GM12864 (cell line): ENCODE measurements around the gene PRRG1.

ENCODE experiments used
- DNase-seq: peaks from one replicate; pipeline ENCODE4 v3.0.0-alpha.2; 2011; ENCODE audit warnings: low read depth
- H3K4me3 ChIP-seq: 2 replicates; pipeline ENCODE4 v1.5.1; 2011; ENCODE audit warnings: mild to moderate bottlenecking, low read depth, low read length, control low read depth
- CTCF ChIP-seq: IDR thresholded peaks from 2 replicates; pipeline ENCODE4 v1.5.1; 2011; ENCODE audit warnings: low read depth, mild to moderate bottlenecking, moderate library complexity, low read length, control low read depth, inconsistent platforms; ENCODE audit errors: missing control alignments

The PRRG1 gene

GRCh38 chrX:37371578-37371991 lies 22.4 kb downstream of the PRRG1 start:
- TF ChIP-seq CTCF: no peak
- DNase-seq: no peak
- H3K4me3 ChIP-seq: no peak overlapping the region

GRCh38 chrX:37378404-37378803 lies 29.2 kb downstream of the PRRG1 start:
- no peak overlapping the region for H3K4me3 ChIP-seq
- no peak for TF ChIP-seq CTCF
- no peak for DNase-seq

- TF ChIP-seq CTCF: no peak
- H3K4me3 ChIP-seq: no peak overlapping the region
- no peak for DNase-seq
Measured at GRCh38 chrX:37378830-37379229, 29.7 kb downstream of the PRRG1 start.

- H3K4me3 ChIP-seq: no peak overlapping the region
- DNase-seq: no peak
- TF ChIP-seq CTCF: no peak
Measured at GRCh38 chrX:37380256-37380655, 31.1 kb downstream of the PRRG1 start.

GRCh38 chrX:37380924-37381323 lies 31.8 kb downstream of the PRRG1 start:
- H3K4me3 ChIP-seq: no peak overlapping the region
- no peak for TF ChIP-seq CTCF
- no peak for DNase-seq

GRCh38 chrX:37383313-37383712 lies 34.1 kb downstream of the PRRG1 start:
- no peak for TF ChIP-seq CTCF
- DNase-seq: no peak
- H3K4me3 ChIP-seq: no peak overlapping the region

GRCh38 chrX:37388413-37388812 lies 39.2 kb downstream of the PRRG1 start:
- no peak for DNase-seq
- no peak overlapping the region for H3K4me3 ChIP-seq
- TF ChIP-seq CTCF: no peak
